ENCODE data around the gene RALGPS1.

RALGPS1 gene

DNA sequence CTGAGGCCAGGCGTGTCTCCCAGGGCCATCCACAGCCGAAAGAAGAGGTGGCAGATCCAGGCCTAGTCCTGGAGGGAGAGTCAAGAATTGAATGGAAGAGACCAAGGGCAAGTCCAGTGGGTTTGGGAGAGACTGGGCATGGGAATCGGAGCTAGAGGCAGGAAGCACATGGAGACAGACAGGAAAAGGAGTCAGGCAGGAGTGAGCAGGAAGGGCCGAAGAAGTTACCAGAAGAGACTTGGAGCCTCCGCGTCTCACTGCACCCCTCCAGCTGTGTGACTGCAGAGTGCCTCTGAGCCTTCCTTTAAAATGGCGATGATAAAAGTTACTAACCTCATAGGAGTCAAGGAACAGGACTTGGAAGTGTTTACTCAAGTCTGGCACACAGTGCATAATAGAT, 272.2 kb downstream of the RALGPS1 start:
- H3K4me3 Mint-ChIP-seq: no peak overlapping the region
- H3K4me1 Mint-ChIP-seq: peaks cover 4% of the 10 kb centered on the region
- H3K36me3 Mint-ChIP-seq: peaks cover 14% of the 10 kb centered on the region
- no peak for DNase-seq (ENCODE audit: low spot score in 2 of 2)
- H3K9me3 Mint-ChIP-seq: no peaks in the 10 kb centered on the region
- ATAC-seq (ENCODE audit: low read depth): no peak
- H3K27ac Mint-ChIP-seq: no peak overlapping the region
- no peaks in the 10 kb centered on the region for H3K27me3 Mint-ChIP-seq

- Mint-ChIP-seq H3K27ac (no peak overlapping the region), H3K36me3 (peaks cover 14% of the 10 kb centered on the region), H3K4me3 (no peak overlapping the region), H3K9me3 (no peaks in the 10 kb centered on the region), H3K27me3 (no peaks in the 10 kb centered on the region), H3K4me1 (peaks cover 1% of the 10 kb centered on the region)
- no peak for ATAC-seq (ENCODE audit: low read depth)
- no peak for DNase-seq (ENCODE audit: low spot score in 2 of 2)
Observed at GRCh38 chr9:127187231-127187956, 272.8 kb downstream of the RALGPS1 start.

DNA sequence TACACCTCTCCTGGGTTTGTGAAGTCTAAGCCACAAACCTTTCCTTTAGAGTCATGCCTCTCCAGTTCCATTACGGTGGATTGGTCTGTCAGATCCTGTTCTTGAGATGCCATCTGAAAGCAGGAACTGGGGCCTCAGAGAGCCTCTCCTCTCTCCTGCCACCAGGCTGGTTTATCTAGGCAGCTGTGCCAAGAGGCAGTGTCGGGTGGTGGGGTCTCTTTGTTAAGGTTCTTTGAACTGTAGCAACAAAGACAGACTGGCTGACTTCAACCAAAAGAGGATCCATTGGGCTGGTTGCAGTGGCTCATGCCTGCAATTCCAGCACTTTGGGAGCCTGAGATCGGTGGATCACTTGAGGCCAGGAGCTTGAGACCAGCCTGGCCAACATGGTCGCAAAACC, 273.8 kb downstream of the RALGPS1 start:
- no peak for DNase-seq (ENCODE audit: low spot score in 2 of 2)
- ATAC-seq (ENCODE audit: low read depth): no peak
- Mint-ChIP-seq H3K4me3 (no peak overlapping the region), H3K4me1 (no peaks in the 10 kb centered on the region), H3K9me3 (no peaks in the 10 kb centered on the region), H3K27ac (no peak overlapping the region), H3K27me3 (no peaks in the 10 kb centered on the region), H3K36me3 (peaks cover 12% of the 10 kb centered on the region)

GRCh38 chr9:127189628-127190027, 275.0 kb downstream of the RALGPS1 start:
- no peak for DNase-seq (ENCODE audit: low spot score in 2 of 2)
- Mint-ChIP-seq H3K4me3 (no peak overlapping the region), H3K4me1 (no peaks in the 10 kb centered on the region), H3K27me3 (no peaks in the 10 kb centered on the region), H3K9me3 (no peaks in the 10 kb centered on the region), H3K36me3 (peaks cover 4% of the 10 kb centered on the region), H3K27ac (no peak overlapping the region)
- ATAC-seq (ENCODE audit: low read depth): no peak

GRCh38 chr9:127192744-127193143, 278.2 kb downstream of the RALGPS1 start:
- no peak for ATAC-seq (ENCODE audit: low read depth)
- Mint-ChIP-seq H3K36me3 (peaks cover 6% of the 10 kb centered on the region), H3K9me3 (no peaks in the 10 kb centered on the region), H3K27me3 (no peaks in the 10 kb centered on the region), H3K27ac (no peak overlapping the region), H3K4me1 (no peaks in the 10 kb centered on the region), H3K4me3 (no peak overlapping the region)
- no peak for DNase-seq (ENCODE audit: low spot score in 2 of 2)

DNA sequence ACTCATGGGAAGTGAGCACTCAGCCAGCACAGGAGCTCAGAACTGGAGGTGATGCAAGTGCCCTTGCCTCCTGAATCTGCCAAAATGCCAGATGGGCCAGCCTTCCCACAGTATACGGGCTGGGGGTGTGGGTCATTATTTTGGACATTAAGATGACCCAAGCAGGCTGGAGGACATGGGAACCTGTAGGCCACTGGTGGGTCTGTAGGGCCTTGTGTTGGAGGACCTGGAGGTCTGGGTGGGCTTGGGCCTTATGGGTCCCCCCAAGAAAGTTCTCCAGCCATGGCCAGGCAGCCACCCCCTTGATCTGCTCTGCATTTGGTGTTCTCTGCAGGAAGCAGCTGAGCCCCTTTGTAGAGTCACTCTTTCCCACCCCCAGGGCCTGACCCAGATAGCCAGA, 278.9 kb downstream of the RALGPS1 start:
- no peaks in the 10 kb centered on the region for H3K27me3 Mint-ChIP-seq
- no peak for ATAC-seq (ENCODE audit: low read depth)
- no peak overlapping the region for H3K27ac Mint-ChIP-seq
- no peaks in the 10 kb centered on the region for H3K9me3 Mint-ChIP-seq
- no peaks in the 10 kb centered on the region for H3K4me1 Mint-ChIP-seq
- peaks cover 6% of the 10 kb centered on the region for H3K36me3 Mint-ChIP-seq
- no peak overlapping the region for H3K4me3 Mint-ChIP-seq
- DNase-seq (ENCODE audit: low spot score in 2 of 2): no peak

DNA sequence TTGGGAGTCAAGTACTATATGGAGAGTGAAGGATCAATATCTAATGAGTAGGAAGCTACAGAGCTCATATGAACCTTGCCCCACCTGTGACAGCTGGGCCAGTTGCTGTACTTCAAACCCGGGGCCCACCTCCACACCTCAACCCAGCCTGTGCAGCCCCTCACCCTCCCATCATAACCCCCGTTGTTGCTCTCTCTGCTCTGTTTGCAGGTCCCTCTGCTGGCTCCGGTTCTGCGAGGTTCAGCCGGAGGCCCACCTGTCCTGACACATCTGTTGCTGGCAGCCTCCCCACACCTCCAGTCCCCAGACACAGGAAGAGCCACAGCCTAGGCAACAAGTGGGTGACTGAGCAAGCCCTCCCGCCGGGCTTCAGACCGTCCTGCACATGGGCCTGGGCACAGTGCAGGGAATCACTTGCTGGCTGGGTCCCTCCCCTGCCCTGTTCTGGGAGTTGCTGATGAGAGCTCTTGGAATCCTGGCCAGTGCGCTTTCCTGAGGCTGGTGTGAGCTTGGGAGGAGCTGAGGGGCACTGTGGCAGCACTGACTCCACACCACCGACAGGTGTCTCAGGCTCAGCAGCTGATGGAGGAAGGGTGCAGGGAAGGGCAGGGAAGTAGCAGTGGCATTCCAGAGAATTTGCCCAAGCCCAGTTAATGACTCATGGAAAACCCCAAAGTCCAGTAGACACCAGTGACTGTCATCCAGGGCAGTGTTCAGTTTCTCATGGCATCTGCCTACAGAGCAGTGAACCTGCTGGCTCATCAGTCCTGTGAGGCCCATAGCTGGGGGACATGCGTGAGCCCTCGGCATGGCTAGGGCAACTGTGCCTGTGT, 280.5 kb downstream of the RALGPS1 start:
- DNase-seq (ENCODE audit: low spot score in 2 of 2) (no peak), ATAC-seq (ENCODE audit: low read depth) (no peak)
- H3K9me3 Mint-ChIP-seq: no peaks in the 10 kb centered on the region
- H3K4me3 Mint-ChIP-seq: no peak overlapping the region
- H3K36me3 Mint-ChIP-seq: peaks cover 6% of the 10 kb centered on the region
- H3K27me3 Mint-ChIP-seq: no peaks in the 10 kb centered on the region
- no peaks in the 10 kb centered on the region for H3K4me1 Mint-ChIP-seq
- H3K27ac Mint-ChIP-seq: no peak overlapping the region

DNA sequence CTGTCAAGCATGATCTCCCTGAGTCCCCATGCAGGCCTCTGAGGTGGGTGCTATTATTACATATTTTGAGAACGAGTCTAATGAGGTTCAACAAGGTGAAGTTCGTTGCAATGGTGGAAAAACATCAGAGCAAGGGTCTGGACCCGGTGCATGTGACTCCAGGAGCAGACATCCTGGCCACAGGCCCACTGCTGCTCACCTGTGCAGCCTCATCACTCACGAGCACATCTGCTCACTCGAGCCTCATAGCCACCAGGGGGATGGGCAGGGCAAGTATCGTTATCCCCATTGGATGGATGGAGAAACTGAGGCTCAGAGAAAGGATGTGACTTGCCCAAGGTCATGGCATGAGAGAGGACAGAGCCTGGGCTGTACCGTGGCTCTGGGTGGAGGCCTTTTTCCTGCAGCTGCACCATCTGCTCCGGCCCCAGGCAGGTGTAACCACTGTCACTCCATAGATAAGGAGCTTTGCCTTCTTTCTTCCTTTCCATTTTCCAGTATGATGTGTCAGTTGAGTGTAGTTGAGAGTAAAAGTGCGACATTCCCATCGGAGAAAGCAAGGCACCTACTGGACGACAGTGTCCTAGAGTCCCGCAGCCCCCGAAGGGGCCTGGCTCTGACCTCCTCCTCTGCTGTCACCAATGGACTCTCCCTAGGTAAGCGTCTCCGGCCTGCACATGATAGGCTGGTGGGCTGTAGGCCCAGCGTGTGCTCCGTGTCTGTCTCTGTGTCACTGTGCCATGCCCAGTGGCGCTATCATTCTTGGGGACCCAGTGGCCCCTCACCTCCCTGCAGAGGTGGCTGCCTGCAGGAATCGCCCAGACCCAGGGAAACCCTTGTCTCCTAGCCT, 281.6 kb downstream of the RALGPS1 start:
- H3K4me1 Mint-ChIP-seq: no peaks in the 10 kb centered on the region
- H3K27ac Mint-ChIP-seq: no peak overlapping the region
- H3K9me3 Mint-ChIP-seq: no peaks in the 10 kb centered on the region
- DNase-seq (ENCODE audit: low spot score in 2 of 2) (no peak), ATAC-seq (ENCODE audit: low read depth) (no peak)
- no peaks in the 10 kb centered on the region for H3K27me3 Mint-ChIP-seq
- H3K4me3 Mint-ChIP-seq: no peak overlapping the region
- peaks cover 6% of the 10 kb centered on the region for H3K36me3 Mint-ChIP-seq

- DNase-seq (ENCODE audit: low spot score in 2 of 2) (no peak), ATAC-seq (ENCODE audit: low read depth) (no peak)
- Mint-ChIP-seq H3K4me1 (no peaks in the 10 kb centered on the region), H3K4me3 (no peak overlapping the region), H3K27ac (no peak overlapping the region), H3K9me3 (no peaks in the 10 kb centered on the region), H3K36me3 (peaks cover 8% of the 10 kb centered on the region), H3K27me3 (no peaks in the 10 kb centered on the region)
Observed at GRCh38 chr9:127196826-127197145, 282.2 kb downstream of the RALGPS1 start.

- Mint-ChIP-seq H3K27ac (no peak overlapping the region), H3K9me3 (no peaks in the 10 kb centered on the region), H3K36me3 (peaks cover 8% of the 10 kb centered on the region), H3K4me3 (no peak overlapping the region), H3K4me1 (no peaks in the 10 kb centered on the region), H3K27me3 (no peaks in the 10 kb centered on the region)
- ATAC-seq (ENCODE audit: low read depth): no peak
- no peak for DNase-seq (ENCODE audit: low spot score in 2 of 2)
Observed at GRCh38 chr9:127197186-127197860, 282.7 kb downstream of the RALGPS1 start.

- Mint-ChIP-seq H3K27me3 (no peaks in the 10 kb centered on the region), H3K4me1 (no peaks in the 10 kb centered on the region), H3K27ac (no peak overlapping the region), H3K4me3 (no peak overlapping the region), H3K36me3 (peaks cover 8% of the 10 kb centered on the region), H3K9me3 (no peaks in the 10 kb centered on the region)
- ATAC-seq (ENCODE audit: low read depth) (no peak), DNase-seq (ENCODE audit: low spot score in 2 of 2) (no peak)
Observed at GRCh38 chr9:127197861-127198430, 283.4 kb downstream of the RALGPS1 start.

- no peak for DNase-seq (ENCODE audit: low spot score in 2 of 2)
- Mint-ChIP-seq H3K36me3 (peaks cover 8% of the 10 kb centered on the region), H3K9me3 (no peaks in the 10 kb centered on the region), H3K27ac (no peak overlapping the region), H3K27me3 (no peaks in the 10 kb centered on the region), H3K4me3 (no peak overlapping the region), H3K4me1 (no peaks in the 10 kb centered on the region)
- no peak for ATAC-seq (ENCODE audit: low read depth)
Observed at GRCh38 chr9:127198587-127198986, 284.0 kb downstream of the RALGPS1 start.

DNA sequence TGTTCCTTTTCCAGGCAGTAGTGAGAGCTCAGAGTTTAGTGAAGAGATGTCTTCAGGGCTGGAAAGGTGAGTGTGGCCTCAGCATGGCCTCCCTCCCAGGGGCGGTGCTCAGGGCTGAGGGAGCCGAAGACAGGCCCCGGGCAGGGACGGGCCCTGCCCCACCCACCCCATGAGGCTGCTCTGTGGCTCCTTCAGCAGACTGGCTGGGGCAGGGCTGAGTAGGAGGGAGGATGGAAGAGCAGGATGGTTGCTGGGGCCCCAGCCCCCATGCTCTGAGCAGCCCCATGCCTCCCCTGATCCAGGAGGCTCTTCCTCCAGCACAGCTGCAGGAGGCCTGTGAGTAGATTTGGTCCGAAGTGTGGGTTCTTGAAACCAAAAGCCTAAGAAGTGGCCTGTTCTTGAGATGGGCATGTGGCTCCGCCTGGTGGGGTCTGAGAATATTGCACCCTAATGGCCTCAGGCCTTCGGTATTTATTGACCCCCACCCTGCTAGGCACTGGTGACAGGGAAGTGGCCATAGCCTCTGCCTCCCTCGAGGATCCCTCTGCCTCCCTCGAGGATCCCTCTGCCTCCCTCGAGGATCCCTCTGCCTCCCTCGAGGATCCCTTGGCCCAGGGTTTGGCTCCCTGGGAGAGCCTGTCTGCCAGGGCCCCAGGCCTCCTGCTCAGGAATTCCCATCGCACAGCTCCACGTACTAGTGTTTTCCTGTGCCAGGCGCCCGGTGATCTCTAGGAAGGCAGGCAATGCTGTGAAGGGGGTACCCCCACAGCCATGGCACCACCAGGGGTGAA, 284.6 kb downstream of the RALGPS1 start:
- Mint-ChIP-seq H3K27ac (no peak overlapping the region), H3K27me3 (no peaks in the 10 kb centered on the region), H3K4me1 (no peaks in the 10 kb centered on the region), H3K9me3 (no peaks in the 10 kb centered on the region), H3K4me3 (no peak overlapping the region), H3K36me3 (peaks cover 8% of the 10 kb centered on the region)
- peak; percentile 77 to 88 for DNase-seq (ENCODE audit: low spot score in 2 of 2)
- ATAC-seq (ENCODE audit: low read depth): peak; percentile 89
